Glomerular visceral epithelial cell (primary cell): ENCODE data around the gene DNAJB14.
A peak's percentile ranks its signal among the peaks of the same experiment; 100 is the strongest.

Experiments
- DNase-seq: peaks from one replicate; pipeline ENCODE4 v3.0.0-alpha.2; 2016; ENCODE audit errors: extremely low spot score

Gene DNAJB14

DNA sequence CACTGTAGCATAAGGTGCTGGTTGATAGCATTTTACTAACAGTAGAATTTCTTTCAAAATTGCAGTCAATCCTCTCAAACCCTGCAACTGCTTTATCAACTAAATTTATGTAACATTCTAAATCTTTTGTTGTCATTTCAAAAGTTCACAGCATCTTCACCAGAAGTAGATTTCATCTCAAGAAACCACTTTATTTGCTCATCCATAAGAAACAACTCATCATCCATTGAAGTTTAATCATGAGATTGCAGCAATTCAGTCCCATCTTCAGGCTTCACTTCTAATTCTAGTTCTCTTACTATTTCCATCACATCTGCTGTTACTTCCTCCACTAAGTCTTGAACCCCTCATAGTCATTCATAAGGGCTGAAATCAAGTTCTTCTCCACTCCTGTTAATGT lies 73.8 kb downstream of the DNAJB14 start:
- no peak for DNase-seq

DNA sequence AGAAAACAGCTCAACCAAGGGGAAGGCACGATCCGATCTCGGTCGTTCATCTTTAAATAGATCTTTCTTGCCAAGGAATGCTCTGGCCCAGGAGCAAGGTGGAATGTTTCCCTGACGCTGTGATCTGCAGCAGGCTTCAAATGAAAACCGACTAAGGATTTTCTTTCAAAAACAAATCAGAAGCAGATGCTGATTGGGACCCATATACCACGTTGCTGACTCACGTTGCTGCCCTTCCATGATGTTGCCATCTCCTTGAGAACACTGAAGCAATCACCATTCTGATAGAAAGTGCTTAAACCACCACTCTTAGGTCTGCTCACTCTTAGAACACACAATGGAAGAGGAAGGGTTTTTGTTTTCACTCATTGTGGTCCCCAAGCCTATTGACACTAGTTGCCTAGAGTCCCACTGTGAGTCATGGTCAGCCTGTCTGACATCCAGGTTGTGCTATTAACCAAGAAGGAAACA lies 78.3 kb downstream of the DNAJB14 start:
- DNase-seq = no peak

DNA sequence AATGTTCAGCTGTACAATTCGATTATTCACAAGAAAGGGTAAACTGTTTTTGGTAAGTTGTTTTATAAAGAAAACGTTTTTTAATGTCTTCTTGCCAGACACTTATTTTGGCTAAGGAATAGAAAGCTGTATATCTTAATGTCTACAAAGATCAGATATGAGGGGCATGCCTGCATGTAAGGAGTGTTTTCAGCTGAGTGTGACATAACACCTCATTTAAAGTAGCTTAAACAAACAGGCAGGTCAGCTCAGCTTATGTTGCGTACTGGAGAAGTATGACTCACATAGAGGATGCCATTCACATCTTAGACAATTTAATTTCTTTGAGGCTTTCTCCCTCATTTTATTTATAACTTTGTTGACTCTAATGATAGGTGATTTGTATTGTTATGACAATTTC lies 82.6 kb downstream of the DNAJB14 start:
- no peak for DNase-seq

DNA sequence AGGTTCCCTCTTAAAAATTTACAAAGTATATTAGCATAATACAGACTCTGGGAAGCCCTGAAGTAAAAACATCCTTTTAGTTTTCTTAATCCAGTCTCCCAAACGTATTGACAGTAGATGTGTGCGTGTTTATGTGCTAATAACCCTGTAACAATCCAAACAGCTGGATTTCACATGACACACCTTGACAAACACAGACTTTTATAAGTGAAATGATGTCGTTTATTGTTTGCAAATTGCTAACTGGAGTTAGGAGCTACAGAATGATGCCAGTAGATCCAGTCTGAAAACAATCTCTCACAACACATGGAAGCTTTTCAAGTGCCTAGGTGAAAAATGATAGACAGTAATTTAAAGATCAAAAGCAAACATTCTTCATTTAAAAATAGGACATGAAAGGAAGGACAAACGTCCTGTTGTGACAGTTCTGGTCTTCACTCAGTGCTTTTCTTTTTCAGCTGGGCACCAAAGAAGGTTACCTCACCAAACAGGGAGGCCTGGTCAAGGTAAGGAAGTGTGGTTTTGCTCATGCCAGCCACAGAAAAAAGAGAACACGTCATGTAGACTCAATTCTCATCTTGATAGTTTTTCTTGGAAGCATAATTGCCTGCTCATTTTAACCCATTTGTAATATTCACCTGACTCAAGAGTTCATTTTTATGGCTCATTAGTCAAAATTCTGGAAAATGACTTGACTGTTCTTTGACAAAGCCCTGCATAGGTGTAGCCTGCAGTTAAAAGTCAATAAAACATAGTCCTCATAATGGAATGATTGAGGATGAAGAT lies 85.1 kb downstream of the DNAJB14 start:
- DNase-seq = peak; percentile 13

- no peak for DNase-seq
These were observed 85.9 kb downstream of the DNAJB14 start for GRCh38 chr4:99860521-99860920.

- DNase-seq = no peak
These were observed 86.8 kb downstream of the DNAJB14 start for GRCh38 chr4:99859618-99860017.

DNA sequence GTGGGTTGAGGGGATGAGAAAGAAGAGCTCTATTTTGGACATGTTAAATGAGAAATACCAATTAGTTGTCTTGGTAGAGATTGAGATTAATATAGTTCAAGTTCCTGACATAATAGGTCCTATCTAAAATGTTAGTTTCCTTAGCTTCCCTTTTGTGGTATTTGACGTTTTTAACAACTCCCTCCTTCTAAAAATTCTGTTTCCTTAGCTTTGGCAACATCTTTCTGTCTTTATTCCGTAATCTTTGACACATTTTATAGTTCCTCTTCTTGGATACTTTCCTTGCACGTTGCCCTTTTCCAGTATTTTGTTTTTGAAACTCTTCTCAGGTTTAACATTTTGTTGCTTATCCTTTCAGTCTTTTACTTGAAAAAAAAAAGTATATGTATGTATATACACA lies 89.1 kb downstream of the DNAJB14 start:
- DNase-seq = no peak

DNA sequence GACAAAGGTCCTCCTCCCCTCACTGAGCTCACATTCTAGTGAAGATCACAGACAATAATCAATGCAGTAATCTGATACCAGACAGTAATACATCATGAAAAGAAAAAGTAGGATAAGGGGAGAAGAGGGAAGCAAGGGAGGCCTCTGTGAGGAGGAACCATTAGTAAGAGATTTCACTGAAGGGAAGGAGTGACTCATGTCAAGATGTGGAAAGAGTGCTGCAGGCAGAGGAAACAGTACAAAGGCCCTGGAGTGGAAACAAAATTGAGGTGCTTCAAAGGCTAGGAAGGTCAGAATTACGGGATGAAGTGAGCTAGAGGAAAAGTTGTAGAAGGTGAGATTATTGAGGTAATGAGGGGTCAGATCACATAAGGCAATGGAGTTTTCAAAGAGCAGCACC lies 90.3 kb downstream of the DNAJB14 start:
- DNase-seq = peak; percentile 16

DNA sequence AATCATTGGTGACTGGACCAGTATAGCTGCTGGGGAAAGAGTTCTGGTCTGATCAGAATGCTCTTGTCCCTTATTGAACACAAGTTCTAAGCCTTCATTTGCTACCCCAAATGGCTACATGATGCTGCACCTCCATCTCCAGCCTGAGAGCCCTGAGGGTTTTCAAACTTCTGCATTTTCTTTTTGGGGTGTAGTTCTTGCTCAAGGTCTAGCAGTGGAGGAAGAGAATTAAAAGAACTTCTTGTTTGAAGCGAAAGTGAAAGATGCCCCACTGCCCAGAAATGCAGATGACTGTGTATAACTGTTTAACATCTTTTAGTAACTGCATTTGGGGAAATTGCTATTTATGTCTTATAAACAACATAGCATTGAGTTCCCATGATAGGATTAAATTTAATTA lies 90.7 kb downstream of the DNAJB14 start:
- DNase-seq = no peak

GRCh38 chr4:99853999-99854398 lies 92.4 kb downstream of the DNAJB14 start:
- no peak for DNase-seq

- DNase-seq = no peak
These were observed 93.2 kb downstream of the DNAJB14 start for GRCh38 chr4:99853190-99853589.

DNA sequence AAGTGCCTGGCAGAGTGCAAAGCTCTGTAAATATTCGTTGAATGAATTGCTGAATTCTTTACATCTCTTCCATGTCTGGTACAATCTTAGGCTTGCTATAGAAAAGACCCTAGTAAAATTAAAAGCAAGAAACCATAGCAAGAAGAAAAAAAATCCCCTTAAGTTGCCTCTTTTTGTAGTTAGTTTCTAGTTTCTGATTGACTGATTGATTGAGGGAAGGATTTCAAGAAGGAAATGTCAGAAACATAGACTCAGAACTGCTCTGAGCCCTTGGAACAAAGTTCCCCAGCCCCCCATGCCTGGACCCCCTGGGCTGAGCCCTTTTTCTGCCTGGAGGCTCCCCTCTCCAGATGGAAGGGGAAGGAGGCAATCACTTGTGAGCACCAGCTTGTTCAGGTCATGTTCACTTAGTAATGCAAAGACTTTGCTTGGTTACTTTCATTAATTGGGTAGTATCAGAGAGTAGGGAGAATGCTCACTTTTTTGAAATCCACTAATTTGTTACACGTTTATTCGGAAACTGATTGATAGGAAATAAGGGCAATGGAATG lies 94.1 kb downstream of the DNAJB14 start:
- no peak for DNase-seq

DNA sequence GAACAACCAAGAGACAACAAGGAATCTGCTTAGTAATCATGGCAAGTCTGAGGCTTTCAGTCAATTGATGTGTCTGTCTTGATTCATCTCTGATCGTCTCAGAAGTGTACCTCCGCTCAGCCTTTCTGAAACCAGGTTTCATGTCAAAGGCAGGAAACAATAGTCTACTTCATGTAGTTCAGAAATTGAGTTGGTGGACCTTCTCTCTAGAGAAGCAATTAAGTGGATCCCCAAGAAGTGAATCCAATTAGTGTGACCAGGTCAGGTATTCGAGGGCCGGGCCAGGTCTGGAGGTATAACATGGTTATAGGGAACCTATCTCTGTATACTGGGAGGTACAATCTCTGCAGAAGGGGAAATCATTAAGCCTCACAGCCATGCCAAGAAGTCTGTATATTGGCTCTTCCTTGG lies 97.8 kb downstream of the DNAJB14 start:
- no peak for DNase-seq

GRCh38 chr4:99847362-99847976 lies 98.9 kb downstream of the DNAJB14 start:
- no peak for DNase-seq

DNA sequence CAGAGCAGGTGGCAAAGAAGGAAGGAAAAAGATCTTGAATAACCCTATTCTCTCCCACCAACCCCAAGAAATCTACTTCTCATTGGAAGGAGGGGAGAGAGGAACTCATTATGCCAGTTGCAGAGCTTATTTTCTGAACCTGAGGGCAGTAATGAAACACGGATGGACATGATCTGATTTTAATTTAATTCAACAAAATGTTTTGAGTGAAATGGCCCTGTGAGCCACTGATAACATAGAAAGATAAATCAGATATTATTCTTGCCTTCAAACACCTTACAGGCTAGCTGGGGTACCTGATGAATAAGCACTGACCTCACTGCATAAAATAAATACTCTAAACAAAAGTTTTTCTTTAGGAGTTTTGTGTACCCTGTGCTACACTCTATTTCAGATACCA lies 99.5 kb downstream of the DNAJB14 start:
- DNase-seq = no peak
